ENCODE measurements around the gene ATP5F1C. TPM values are rescaled to one million over a fixed set of nuclear protein-coding genes. Genes with fewer than 3 reads are reported as not detected.

The ATP5F1C gene
- total and polyA plus RNA-seq, 2 donors (not counting 3 experiments of a cell fraction or from before 2014, with no cell fraction given), result 184 to 290 TPM

- dilution Hi-C loops (cut with MboI; ENCODE audit: extremely low pct_ligation_motif_present, low sequenced_read_pairs) (no loop called here), intact Hi-C loops (cut with micrococcal nuclease) (no loop called here)
- Histone ChIP-seq H4K20me1 (replicated peaks; ENCODE audit: control insufficient read depth, extremely low read depth, insufficient read depth, low read length) (no peaks in the 10 kb centered on the region), H3K9me1 (replicated peaks; ENCODE audit: control insufficient read depth, extremely low read depth, insufficient read depth, low read length) (no peaks in the 10 kb centered on the region), H3K27ac (ENCODE audit: insufficient read depth, low read depth, low read length) (no peak overlapping the region), H3K9me3 (replicated peaks; ENCODE audit: control insufficient read depth, insufficient read depth, low read length) (no peaks in the 10 kb centered on the region), H3K79me2 (ENCODE audit: control insufficient read depth, insufficient read depth, low read length) (no peaks in the 10 kb centered on the region), H3K4me3 (replicated peaks in 1 of 3; ENCODE audit: insufficient read depth in 1 of 3, low read depth in 1 of 3, low read length in 3 of 3) (no peak overlapping the region), H3K4me1 (ENCODE audit: control insufficient read depth, extremely low read depth, insufficient read depth, low read length) (peaks cover 4% of the 10 kb centered on the region), H3K9ac (replicated peaks; ENCODE audit: extremely low read depth, insufficient read depth, low read length) (no peak overlapping the region), H3K36me3 (ENCODE audit: control insufficient read depth in 2 of 2, extremely low read depth in 1 of 2, insufficient read depth in 2 of 2, low read length in 2 of 2) (peaks cover 13 to 14% of the 10 kb centered on the region in 2 experiments), H2AFZ (ENCODE audit: low read depth, low read length) (no peak overlapping the region), H3K27me3 (ENCODE audit: control insufficient read depth in 2 of 2, insufficient read depth in 2 of 2, low read length in 2 of 2) (no peaks in the 10 kb centered on the region), H3K4me2 (ENCODE audit: insufficient read depth, low read length) (no peak overlapping the region)
- no peak for DNase-seq (ENCODE audit: low read depth, low spot score)
- no peak for FAIRE-seq
- TF ChIP-seq POLR2AphosphoS5 (IDR thresholded peaks at IDR 0.05; ENCODE audit: insufficient read depth, low read depth, low read length) (no peak), JUN (IDR thresholded peaks at IDR 0.05; ENCODE audit: borderline replicate concordance, insufficient read depth, insufficient read length, low read depth) (no peak), FOS (IDR thresholded peaks at IDR 0.05; ENCODE audit: borderline replicate concordance, insufficient read depth, low read length) (no peak), MAX (IDR thresholded peaks at IDR 0.05; ENCODE audit: insufficient read depth, insufficient read length) (no peak), POLR2A (IDR thresholded peaks at IDR 0.05; ENCODE audit: low read depth, low read length) (no peak), MYC (IDR thresholded peaks at IDR 0.05; ENCODE audit: low read depth, low read length) (no peak), EZH2 (IDR thresholded peaks at IDR 0.05; ENCODE audit: borderline replicate concordance, low read depth, low read length, severe bottlenecking) (no peak), GATA2 (IDR thresholded peaks at IDR 0.05; ENCODE audit: insufficient read depth, insufficient read length, low read depth, low read length) (no peak), CTCF (IDR thresholded peaks at IDR 0.05; ENCODE audit: extremely low read depth in 1 of 2, insufficient read depth in 1 of 2, low read depth in 1 of 2, low read length in 2 of 2) (no peak)
- CTCF ChIA-PET, result interaction anchor here (0.6 to 1.4 kb wide), 2 partner anchors 12 to 891 kb away, joined by 3 to 4 read pairs; no protein-coding TSS in a partner anchor
- BruUV-seq (replicated peaks), result no TSS peak
- POLR2A ChIA-PET, result no interaction called here
Measured at GRCh38 chr10:7768417-7768816, 19.6 kb upstream of the ATP5F1C start.
